ENCODE measurements around the gene RFC4.

RFC4 gene

DNA sequence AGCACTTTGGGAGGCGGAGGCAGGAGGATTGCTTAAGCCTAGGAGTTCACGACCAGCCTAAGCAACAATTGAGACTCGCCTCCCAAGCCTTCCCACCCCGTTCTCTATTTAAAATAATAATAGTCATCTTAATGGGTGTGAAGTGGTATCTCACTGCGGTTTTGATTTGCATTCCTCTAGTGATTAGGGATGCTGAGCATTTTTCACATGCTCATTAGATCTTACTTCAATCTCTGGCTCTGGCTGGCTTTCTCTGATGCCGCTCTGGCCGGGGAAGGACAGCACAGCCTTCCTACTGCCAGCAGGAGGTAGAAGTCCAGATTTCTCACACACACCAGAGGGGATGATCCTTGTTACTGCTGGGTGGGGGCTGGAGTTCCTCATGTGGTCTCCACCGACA is 30.3 kb downstream of the RFC4 start:
- H3K4me2 ChIP-seq = no peak overlapping the region
- no peak overlapping the region for H3K4me3 ChIP-seq
- H3K9me3 ChIP-seq = no peaks in the 10 kb centered on the region
- peaks cover 21% of the 10 kb centered on the region for H3K4me1 ChIP-seq
- H3K36me3 ChIP-seq = no peaks in the 10 kb centered on the region
- H4K20me1 ChIP-seq = no peaks in the 10 kb centered on the region
- H3K27me3 ChIP-seq = no peaks in the 10 kb centered on the region
- no peak overlapping the region for H3K27ac ChIP-seq
- TF ChIP-seq Cebpa-rat (IDR thresholded peaks at IDR 0.05) = no peak
- H3K9ac ChIP-seq = no peak overlapping the region

DNA sequence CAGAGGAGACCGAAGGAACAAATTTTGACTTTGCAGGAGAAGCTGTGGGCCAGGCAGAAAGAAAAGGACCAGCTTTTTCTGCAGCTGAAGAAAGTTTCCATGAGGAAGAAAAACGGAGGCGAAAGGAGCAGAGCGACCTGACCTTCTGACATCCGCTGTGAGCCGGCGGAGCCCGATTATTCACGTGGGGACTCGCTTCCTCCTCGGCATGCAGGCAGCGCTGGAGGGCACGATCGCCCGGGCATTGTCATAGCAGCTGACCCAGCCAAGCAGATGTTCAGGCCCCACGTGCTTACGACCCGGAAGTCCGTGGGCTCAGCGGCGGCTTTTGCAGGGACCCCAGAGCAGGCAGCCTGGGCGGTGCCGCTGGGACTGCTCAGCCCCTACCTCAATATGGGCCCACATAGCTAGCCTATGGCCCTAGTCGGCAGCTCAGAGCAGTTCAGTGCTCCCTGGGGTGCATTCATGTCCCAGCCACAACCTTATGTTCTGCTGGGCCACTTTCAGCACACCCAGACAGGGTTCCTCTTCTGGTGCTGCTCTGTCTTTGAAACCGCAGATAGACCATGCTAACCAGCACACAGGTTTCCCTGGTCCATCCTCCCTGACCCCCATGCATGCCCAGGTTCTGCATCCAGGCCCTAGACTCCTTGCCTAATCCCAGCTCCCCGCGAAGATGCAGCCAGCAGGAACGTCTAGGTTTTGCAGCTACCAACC is 33.4 kb downstream of the RFC4 start:
- Histone ChIP-seq H3K36me3 (no peaks in the 10 kb centered on the region), H3K27me3 (no peaks in the 10 kb centered on the region), H3K4me1 (peaks cover 21% of the 10 kb centered on the region), H3K9ac (peak overlapping the region; percentile 85), H4K20me1 (no peaks in the 10 kb centered on the region), H3K4me3 (peak overlapping the region; percentile 72), H3K9me3 (no peaks in the 10 kb centered on the region), H3K27ac (peak overlapping the region; percentile 91), H3K4me2 (peak overlapping the region; percentile 99)
- TF ChIP-seq Cebpa-rat (IDR thresholded peaks at IDR 0.05) = no peak

DNA sequence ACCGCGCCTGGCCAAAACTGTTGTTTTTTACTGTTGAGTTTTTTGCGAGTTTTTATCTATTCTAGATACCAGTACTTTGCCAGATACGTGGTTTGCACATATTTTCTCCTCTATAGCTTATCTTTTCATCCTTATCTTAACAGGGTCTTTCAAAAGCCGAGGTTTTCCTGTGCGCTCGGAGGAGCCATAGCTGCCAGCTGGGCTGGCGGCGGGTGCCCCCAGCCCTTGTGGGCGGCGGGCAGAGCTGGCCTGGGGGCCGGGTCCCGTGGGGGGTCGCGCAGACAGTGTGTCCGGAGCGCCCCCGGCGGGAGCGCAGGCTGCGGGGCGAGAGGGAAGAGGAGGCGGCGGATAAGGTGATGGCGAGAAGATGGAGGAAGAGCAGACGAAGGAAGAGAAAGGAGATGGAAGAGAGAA is 34.0 kb downstream of the RFC4 start:
- Histone ChIP-seq H3K27ac (peak overlapping the region; percentile 91), H3K9me3 (no peaks in the 10 kb centered on the region), H3K4me3 (peak overlapping the region; percentile 72), H3K9ac (peak overlapping the region; percentile 85), H3K4me1 (peaks cover 21% of the 10 kb centered on the region), H3K36me3 (no peaks in the 10 kb centered on the region), H3K4me2 (peak overlapping the region; percentile 99), H3K27me3 (no peaks in the 10 kb centered on the region), H4K20me1 (no peaks in the 10 kb centered on the region)
- no peak for TF ChIP-seq Cebpa-rat (IDR thresholded peaks at IDR 0.05)

DNA sequence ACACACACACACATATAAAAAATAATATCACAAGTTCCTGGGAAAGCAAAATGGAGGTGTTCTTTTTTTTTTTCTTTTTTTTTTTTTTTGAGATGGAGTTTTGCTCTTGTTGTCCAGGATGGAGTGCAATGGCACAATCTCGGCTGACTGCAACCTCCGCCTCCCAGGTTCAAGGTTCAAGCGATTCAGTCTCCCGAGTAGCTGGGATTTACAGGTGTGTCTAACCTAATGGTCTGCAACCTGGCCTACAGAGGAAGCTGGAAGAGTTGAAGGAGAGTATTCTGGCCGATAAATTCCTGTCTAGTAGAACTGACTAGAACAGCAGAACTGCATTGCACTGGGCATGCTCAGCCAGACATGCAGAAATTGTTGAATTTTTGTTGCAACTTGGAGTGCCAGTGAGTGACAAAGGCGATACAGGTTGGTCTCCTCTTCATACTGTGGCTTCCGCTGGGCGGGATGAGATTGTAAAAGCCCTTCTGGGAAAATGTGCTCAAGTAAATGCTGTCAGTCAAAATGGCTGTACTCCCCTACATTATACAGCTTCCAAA is 45.3 kb downstream of the RFC4 start:
- H3K4me3 ChIP-seq = no peak overlapping the region
- H3K9ac ChIP-seq = no peak overlapping the region

DNA sequence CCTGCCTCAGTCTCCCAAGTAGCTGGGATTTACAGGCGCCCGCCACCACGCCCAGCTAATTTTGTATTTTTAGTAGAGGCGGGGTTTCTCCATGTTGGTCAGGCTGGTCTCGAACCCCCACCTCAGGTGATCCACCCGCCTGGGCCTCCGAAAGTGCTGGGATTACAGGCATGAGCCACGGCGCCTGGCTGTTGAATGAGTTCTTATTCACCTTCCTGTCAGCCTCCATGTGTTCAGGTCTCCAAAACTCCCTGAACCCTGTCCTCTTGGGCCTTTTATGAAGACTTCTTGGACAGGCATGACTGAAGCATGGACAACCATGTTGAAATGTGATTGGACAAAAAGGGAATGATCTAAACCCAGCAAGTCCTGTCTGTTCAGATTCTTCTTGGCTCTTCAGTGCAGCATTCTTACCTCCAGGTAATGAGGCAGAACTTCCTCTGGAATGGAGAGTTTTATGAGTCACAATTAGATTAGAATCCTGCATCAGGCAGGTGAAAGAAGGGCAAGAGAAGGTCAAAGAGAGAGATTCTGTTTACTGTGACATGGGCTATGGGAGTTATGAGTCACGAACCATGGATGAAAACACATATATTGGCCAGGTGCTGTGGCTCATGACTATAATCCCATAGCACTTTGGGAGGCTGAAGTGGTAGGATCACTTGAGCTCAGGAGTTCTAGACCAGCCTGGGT is 46.0 kb downstream of the RFC4 start:
- Histone ChIP-seq H3K27ac (no peak overlapping the region), H3K36me3 (no peaks in the 10 kb centered on the region), H3K4me3 (no peak overlapping the region), H3K9me3 (no peaks in the 10 kb centered on the region), H3K4me1 (no peaks in the 10 kb centered on the region), H4K20me1 (no peaks in the 10 kb centered on the region), H3K4me2 (no peak overlapping the region), H3K9ac (no peak overlapping the region), H3K27me3 (no peaks in the 10 kb centered on the region)
- no peak for TF ChIP-seq Cebpa-rat (IDR thresholded peaks at IDR 0.05)

More for the DNA sequence above, 45.3 kb downstream of the RFC4 start:
- no peak overlapping the region for H3K27ac ChIP-seq
- no peaks in the 10 kb centered on the region for H3K9me3 ChIP-seq
- TF ChIP-seq Cebpa-rat (IDR thresholded peaks at IDR 0.05) = no peak
- no peaks in the 10 kb centered on the region for H4K20me1 ChIP-seq
- no peak overlapping the region for H3K4me2 ChIP-seq
- H3K36me3 ChIP-seq = no peaks in the 10 kb centered on the region
- H3K27me3 ChIP-seq = no peaks in the 10 kb centered on the region
- no peaks in the 10 kb centered on the region for H3K4me1 ChIP-seq

DNA sequence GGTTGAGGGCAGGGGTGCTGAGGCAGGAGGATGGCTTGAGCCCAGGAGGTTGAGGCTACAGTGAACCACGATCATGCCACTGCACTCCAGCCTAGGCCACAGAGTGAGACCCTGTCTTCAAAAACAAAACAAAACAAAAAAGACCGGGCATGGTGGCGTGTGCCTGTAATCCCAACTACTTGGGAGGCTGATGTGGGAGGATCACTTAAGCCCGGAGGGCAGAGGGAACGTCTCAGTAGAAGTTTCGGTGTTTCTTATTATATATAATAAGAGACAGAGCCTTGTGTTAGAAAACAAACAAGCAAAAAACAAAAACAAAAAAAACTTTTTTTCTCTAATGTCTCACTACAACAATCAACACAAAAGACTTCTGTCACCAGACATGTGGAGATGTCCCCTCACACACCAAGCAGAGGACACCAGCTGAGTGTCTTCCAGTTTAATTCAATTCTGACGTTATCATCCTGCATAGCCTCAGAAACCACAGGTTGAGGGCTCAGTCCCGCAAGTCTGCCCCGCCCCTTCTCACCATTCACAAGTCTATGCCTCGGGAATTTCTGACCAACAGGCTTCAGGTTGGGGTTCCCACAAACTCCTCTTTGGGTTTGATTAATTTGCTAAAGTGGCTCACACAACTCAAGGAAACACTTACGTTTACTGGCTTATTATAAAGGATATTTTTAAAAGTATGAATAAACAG is 46.9 kb downstream of the RFC4 start:
- Histone ChIP-seq H3K36me3 (no peaks in the 10 kb centered on the region), H3K27ac (no peak overlapping the region), H3K9ac (no peak overlapping the region), H3K4me3 (no peak overlapping the region), H3K27me3 (no peaks in the 10 kb centered on the region), H3K9me3 (no peaks in the 10 kb centered on the region), H3K4me1 (no peaks in the 10 kb centered on the region), H4K20me1 (no peaks in the 10 kb centered on the region), H3K4me2 (no peak overlapping the region)
- TF ChIP-seq Cebpa-rat (IDR thresholded peaks at IDR 0.05) = no peak

DNA sequence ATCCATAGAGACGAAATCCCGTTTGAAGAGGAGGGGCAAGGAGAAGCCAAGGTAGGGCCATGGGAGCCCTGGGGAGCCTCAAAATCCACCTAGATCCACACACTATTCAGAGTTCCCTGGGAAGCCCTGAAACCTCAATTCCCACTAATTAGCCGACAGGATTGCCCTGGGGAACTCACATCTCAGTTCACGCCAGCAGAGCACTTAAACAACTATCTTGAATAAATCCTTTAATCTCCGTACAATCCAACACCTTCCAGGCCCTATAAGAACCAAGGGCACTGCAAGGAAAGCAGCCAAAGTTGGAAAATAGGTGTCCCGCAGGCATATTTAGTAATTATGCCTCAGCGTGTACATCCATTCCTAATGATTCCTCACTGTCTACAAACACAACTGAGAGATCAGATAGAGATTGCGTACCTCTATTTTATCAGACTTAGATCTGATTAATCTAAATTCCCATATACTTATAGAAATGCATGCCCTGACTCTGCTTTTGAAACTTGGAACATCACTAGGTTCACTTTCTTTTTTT is 48.5 kb downstream of the RFC4 start:
- no peak overlapping the region for H3K4me2 ChIP-seq
- no peak overlapping the region for H3K27ac ChIP-seq
- H3K36me3 ChIP-seq = no peaks in the 10 kb centered on the region
- no peaks in the 10 kb centered on the region for H3K9me3 ChIP-seq
- no peaks in the 10 kb centered on the region for H3K27me3 ChIP-seq
- no peaks in the 10 kb centered on the region for H4K20me1 ChIP-seq
- no peak overlapping the region for H3K9ac ChIP-seq
- no peaks in the 10 kb centered on the region for H3K4me1 ChIP-seq
- no peak overlapping the region for H3K4me3 ChIP-seq
- TF ChIP-seq Cebpa-rat (IDR thresholded peaks at IDR 0.05) = no peak

DNA sequence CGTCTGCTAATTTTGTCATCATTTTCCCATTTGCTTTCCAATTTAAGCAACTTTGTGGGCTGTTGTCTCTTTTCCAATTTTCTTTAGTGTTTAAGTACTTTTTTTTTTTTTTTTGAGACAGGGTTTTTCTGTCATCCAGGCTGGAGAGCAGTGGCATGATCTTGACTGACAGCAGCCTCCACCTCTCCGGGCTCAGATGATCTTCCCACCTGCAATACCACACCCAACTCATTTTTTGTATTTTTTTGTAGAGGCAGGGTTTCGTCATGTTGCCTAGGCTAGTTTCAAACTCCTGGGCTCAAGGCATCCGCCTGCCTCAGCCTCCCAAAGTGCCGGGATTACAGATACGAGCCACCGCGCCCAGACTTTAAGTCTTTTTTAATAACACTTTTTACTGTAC is 49.1 kb downstream of the RFC4 start:
- Histone ChIP-seq H3K4me3 (no peak overlapping the region), H3K4me2 (no peak overlapping the region), H4K20me1 (no peaks in the 10 kb centered on the region), H3K4me1 (no peaks in the 10 kb centered on the region), H3K27me3 (no peaks in the 10 kb centered on the region), H3K9me3 (no peaks in the 10 kb centered on the region), H3K36me3 (no peaks in the 10 kb centered on the region), H3K27ac (no peak overlapping the region), H3K9ac (no peak overlapping the region)
- no peak for TF ChIP-seq Cebpa-rat (IDR thresholded peaks at IDR 0.05)

DNA sequence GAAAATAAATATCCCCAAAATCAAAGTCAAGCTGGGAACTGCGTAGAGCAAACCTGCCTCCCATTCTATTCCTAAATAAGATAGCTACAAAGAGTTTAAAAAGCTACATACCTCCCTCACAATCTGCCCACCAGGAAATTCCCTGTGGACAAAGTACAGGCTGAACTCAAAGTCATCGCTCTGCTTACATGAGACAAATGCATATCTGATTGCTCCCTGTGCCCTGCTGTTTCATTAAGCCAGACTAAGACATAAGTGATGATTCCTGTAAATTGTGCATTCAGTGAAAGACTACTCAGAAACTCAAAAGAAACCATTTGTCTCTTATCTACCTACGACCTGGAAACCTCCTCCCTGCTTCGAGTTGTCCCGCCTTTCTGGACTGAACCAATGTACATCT is 51.4 kb downstream of the RFC4 start:
- Histone ChIP-seq H4K20me1 (no peaks in the 10 kb centered on the region), H3K9me3 (no peaks in the 10 kb centered on the region), H3K4me1 (no peaks in the 10 kb centered on the region), H3K27me3 (no peaks in the 10 kb centered on the region), H3K4me3 (no peak overlapping the region), H3K4me2 (no peak overlapping the region), H3K36me3 (no peaks in the 10 kb centered on the region), H3K9ac (no peak overlapping the region), H3K27ac (no peak overlapping the region)
- no peak for TF ChIP-seq Cebpa-rat (IDR thresholded peaks at IDR 0.05)
